ENCODE results near the gene PPEF2. TPM values are rescaled to one million over a fixed set of nuclear protein-coding genes. Genes with fewer than 3 reads are reported as not detected.

PPEF2 gene
- polyA plus RNA-seq, 3 donors, result 0.25 TPM; not detected in 2

DNA sequence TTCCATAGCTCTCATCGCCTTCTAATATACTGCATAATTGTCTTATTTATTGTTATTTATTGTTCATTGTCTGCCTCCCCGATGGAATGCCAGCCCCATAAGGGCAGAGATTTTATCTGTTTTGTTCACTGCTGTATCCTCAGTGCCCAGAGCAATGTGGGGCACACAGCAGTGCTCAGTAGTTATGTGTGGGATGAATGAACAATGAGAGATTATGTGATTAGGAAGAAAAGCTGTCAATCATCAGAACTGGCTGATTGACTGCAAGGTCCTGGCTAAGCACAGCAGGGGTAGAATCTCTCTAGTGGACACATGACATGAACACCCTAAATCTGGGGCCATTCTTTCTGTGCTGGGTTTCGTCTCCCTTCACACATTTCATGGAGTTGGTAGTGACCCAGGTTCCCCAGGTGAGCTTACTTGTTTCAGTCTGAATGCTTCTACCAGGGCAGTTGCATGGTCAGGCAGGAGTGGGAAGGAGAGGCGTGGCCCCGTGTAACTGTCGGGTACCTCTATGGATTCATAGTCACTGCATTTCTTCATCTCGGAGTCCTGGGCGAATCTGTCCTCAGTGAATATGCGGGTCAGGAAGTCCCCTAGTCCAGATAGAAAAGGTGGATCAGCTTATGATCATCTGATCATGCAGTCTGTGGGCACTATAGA is 12.6 kb downstream of the PPEF2 start:
- Histone ChIP-seq H3K4me2 (replicated peaks; ENCODE audit: extremely low read depth, low read length, poor library complexity, severe bottlenecking) (no peak overlapping the region), H3K36me3 (replicated peaks in 1 of 2; ENCODE audit: control insufficient read depth in 1 of 2, insufficient read depth in 2 of 2, low read length in 2 of 2) (no peaks in the 10 kb centered on the region), H3K9me3 (replicated peaks in 1 of 2; ENCODE audit: control insufficient read depth in 1 of 2, insufficient read depth in 1 of 2, low read length in 2 of 2) (no peaks in the 10 kb centered on the region), H3K27ac (ENCODE audit: low read depth in 1 of 2, low read length in 2 of 2) (no peak overlapping the region), H3K79me2 (ENCODE audit: insufficient read depth, low read length) (no peaks in the 10 kb centered on the region), H3K27me3 (ENCODE audit: control insufficient read depth in 2 of 2, insufficient read depth in 2 of 2, low read length in 2 of 2) (peaks cover 0 to 9% of the 10 kb centered on the region in 2 donors), H4K20me1 (ENCODE audit: insufficient read depth, low read length) (no peaks in the 10 kb centered on the region), H3K4me3 (replicated peaks in 1 of 3; ENCODE audit: low read depth in 2 of 3, low read length in 3 of 3) (no peak overlapping the region), H3K4me1 (ENCODE audit: control insufficient read depth in 1 of 2, insufficient read depth in 2 of 2, low read length in 2 of 2) (no peaks in the 10 kb centered on the region), H2AFZ (ENCODE audit: insufficient read depth, low read depth, low read length, poor library complexity, severe bottlenecking) (no peak overlapping the region), H3K9ac (ENCODE audit: insufficient read depth, low read length, poor library complexity, severe bottlenecking) (no peak overlapping the region)
- 94% methylated on average over 6 of the region's 9 CpGs for WGBS (ENCODE audit: insufficient coverage)
- DNase-seq, result no peak
- intact Hi-C loops (cut with micrococcal nuclease), result no loop called here
- H3K27ac Mint-ChIP-seq, result no peak overlapping the region
- H3K36me3 Mint-ChIP-seq, result no peaks in the 10 kb centered on the region
- H3K9me3 Mint-ChIP-seq, result no peaks in the 10 kb centered on the region
- TF ChIP-seq, protein P1, sequence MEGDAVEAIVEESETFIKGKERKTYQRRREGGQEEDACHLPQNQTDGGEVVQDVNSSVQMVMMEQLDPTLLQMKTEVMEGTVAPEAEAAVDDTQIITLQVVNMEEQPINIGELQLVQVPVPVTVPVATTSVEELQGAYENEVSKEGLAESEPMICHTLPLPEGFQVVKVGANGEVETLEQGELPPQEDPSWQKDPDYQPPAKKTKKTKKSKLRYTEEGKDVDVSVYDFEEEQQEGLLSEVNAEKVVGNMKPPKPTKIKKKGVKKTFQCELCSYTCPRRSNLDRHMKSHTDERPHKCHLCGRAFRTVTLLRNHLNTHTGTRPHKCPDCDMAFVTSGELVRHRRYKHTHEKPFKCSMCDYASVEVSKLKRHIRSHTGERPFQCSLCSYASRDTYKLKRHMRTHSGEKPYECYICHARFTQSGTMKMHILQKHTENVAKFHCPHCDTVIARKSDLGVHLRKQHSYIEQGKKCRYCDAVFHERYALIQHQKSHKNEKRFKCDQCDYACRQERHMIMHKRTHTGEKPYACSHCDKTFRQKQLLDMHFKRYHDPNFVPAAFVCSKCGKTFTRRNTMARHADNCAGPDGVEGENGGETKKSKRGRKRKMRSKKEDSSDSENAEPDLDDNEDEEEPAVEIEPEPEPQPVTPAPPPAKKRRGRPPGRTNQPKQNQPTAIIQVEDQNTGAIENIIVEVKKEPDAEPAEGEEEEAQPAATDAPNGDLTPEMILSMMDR (IDR thresholded peaks at IDR 0.05), result no peak
- no peak overlapping the region for H3K4me3 Mint-ChIP-seq
- peaks cover 14 to 17% (median 15%) of the 10 kb centered on the region in 3 donors for H3K27me3 Mint-ChIP-seq (ENCODE audit: low read depth in 3 of 3)
- no peaks in the 10 kb centered on the region for H3K4me1 Mint-ChIP-seq

DNA sequence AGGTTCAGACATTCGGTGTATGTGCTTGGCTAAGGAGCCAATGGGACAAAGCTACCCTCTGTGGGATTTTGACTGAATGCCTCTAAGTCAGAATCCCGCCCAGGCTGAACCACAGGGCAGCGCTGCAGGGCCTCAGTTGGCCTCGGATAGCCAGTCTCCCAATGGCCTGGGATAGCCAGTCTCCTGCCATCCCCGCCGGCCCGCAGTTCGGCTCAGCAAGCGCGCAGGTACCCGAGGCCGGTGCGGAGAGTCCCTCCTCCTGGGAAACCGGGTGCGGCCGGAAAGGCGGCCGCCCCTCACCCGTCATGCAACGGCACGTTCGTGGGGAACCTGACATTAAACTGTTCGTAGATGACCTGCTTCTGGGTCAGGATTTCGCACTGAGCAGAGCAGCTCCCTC is 16.1 kb downstream of the PPEF2 start:
- no peaks in the 10 kb centered on the region for H3K9me3 Mint-ChIP-seq
- WGBS (ENCODE audit: insufficient coverage), result 65% methylated on average over 24 of the region's 24 CpGs
- H3K4me3 Mint-ChIP-seq, result peak overlapping the region in 1 of 2 donors; percentile 57

More for the DNA sequence above, 16.1 kb downstream of the PPEF2 start:
- no peaks in the 10 kb centered on the region for H3K9me3 ChIP-seq (replicated peaks in 1 of 2; ENCODE audit: control insufficient read depth in 1 of 2, insufficient read depth in 1 of 2, low read length in 2 of 2)
- H3K36me3 ChIP-seq (replicated peaks in 1 of 2; ENCODE audit: control insufficient read depth in 1 of 2, insufficient read depth in 2 of 2, low read length in 2 of 2), result no peaks in the 10 kb centered on the region
- H3K4me3 ChIP-seq (replicated peaks in 1 of 3; ENCODE audit: low read depth in 2 of 3, low read length in 3 of 3), result no peak overlapping the region
- no peaks in the 10 kb centered on the region for H3K79me2 ChIP-seq (ENCODE audit: insufficient read depth, low read length)
- no peak overlapping the region for H3K4me2 ChIP-seq (replicated peaks; ENCODE audit: extremely low read depth, low read length, poor library complexity, severe bottlenecking)
- peaks cover 0 to 9% of the 10 kb centered on the region in 2 donors for H3K27me3 ChIP-seq (ENCODE audit: control insufficient read depth in 2 of 2, insufficient read depth in 2 of 2, low read length in 2 of 2)
- TF ChIP-seq, protein P1 (IDR thresholded peaks at IDR 0.05), result no peak
- Mint-ChIP-seq H3K4me1 (no peaks in the 10 kb centered on the region), H3K36me3 (no peaks in the 10 kb centered on the region), H3K27me3 (ENCODE audit: low read depth in 3 of 3) (peaks cover 14 to 15% (median 14%) of the 10 kb centered on the region in 3 donors), H3K27ac (no peak overlapping the region)
- no peak for DNase-seq
- no peak overlapping the region for H3K9ac ChIP-seq (ENCODE audit: insufficient read depth, low read length, poor library complexity, severe bottlenecking)
- no peaks in the 10 kb centered on the region for H4K20me1 ChIP-seq (ENCODE audit: insufficient read depth, low read length)
- intact Hi-C loops (cut with micrococcal nuclease), result no loop called here
- H3K4me1 ChIP-seq (ENCODE audit: control insufficient read depth in 1 of 2, insufficient read depth in 2 of 2, low read length in 2 of 2), result no peaks in the 10 kb centered on the region
- H2AFZ ChIP-seq (ENCODE audit: insufficient read depth, low read depth, low read length, poor library complexity, severe bottlenecking), result no peak overlapping the region
- no peak overlapping the region for H3K27ac ChIP-seq (ENCODE audit: low read depth in 1 of 2, low read length in 2 of 2)
